K562 (cell line): Measurements from ENCODE around the gene APOC1.

ENCODE experiments used
- CBX2 ChIP-seq: fragments of 200-600 bp; sonication (generic); IDR thresholded peaks from one replicate; pipeline ENCODE4 v1.6.1; 2012; ENCODE audit warnings: mild to moderate bottlenecking, low read length, inconsistent platforms; ENCODE audit not compliant: insufficient read depth, poor library complexity, severe bottlenecking
- CHD1 ChIP-seq: fragments of 200-600 bp; sonication (generic); IDR thresholded peaks from one replicate; pipeline ENCODE4 v1.6.1; 2012; ENCODE audit warnings: mild to moderate bottlenecking, moderate library complexity, low read length, inconsistent platforms
- CTCF ChIP-seq, 3 experiments: IDR thresholded peaks in 2 of 3; conservative IDR thresholded peaks in 1 of 3; 2 replicates each; pipeline ENCODE4 v1.5.1; 2011 to 2012; ENCODE audit warnings: low read length in 3 of 3, mild to moderate bottlenecking in 3 of 3, control low read depth in 2 of 3, improper control_type of control experiment in 1 of 3, inconsistent platforms in 1 of 3, low read depth in 1 of 3, mixed read lengths in 1 of 3, moderate library complexity in 1 of 3; ENCODE audit not compliant: insufficient read depth in 2 of 3
- E2F5 ChIP-seq: sonication (generic); formaldehyde crosslinking; IDR thresholded peaks from 2 replicates; pipeline ENCODE4 v1.8.0; 2022; ENCODE audit warnings: mild to moderate bottlenecking, missing genetic modification reagents
- GABPA ChIP-seq: fragments of 200-800 bp; sonication (Bioruptor generic); conservative IDR thresholded peaks from 2 replicates; pipeline ENCODE4 v1.6.1; 2016; ENCODE audit warnings: low read depth, missing genetic modification characterization, missing compliant biosample characterization
- MAX ChIP-seq: sonication (generic); formaldehyde crosslinking; IDR thresholded peaks from 2 replicates; pipeline ENCODE4 v1.9.0; 2022; ENCODE audit warnings: mild to moderate bottlenecking, missing genetic modification reagents
- MLX ChIP-seq, 2 experiments: fragments of 450-650 bp in 1 of 2; sonication (generic) in 1 of 2; formaldehyde crosslinking; conservative IDR thresholded peaks; 2 replicates each; pipeline versions ENCODE4 v1.4.0 to v1.8.1; 2020 to 2022; ENCODE audit warnings: mild to moderate bottlenecking in 1 of 2, missing genetic modification reagents in 1 of 2
- MNT ChIP-seq, 2 experiments: fragments of 450-650 bp; conservative IDR thresholded peaks; 2 replicates each; pipeline ENCODE4 v1.6.1; 2017; ENCODE audit warnings: mild to moderate bottlenecking in 2 of 2, moderate library complexity in 2 of 2
- NFIC ChIP-seq: fragments of 450-650 bp; IDR thresholded peaks from 2 replicates; pipeline ENCODE4 v1.6.1; 2017; ENCODE audit warnings: mild to moderate bottlenecking, inconsistent platforms
- RAD51 ChIP-seq: fragments of 450-650 bp; IDR thresholded peaks from 2 replicates; pipeline ENCODE4 v1.7.1; 2016; ENCODE audit warnings: low read depth, mild to moderate bottlenecking, borderline replicate concordance
- REST ChIP-seq, 2 experiments: fragments of 450-650 bp; formaldehyde crosslinking in 1 of 2; IDR thresholded peaks; 2 replicates each; pipeline versions ENCODE4 v1.4.0 to v1.6.1; 2014 to 2020; ENCODE audit warnings: mild to moderate bottlenecking in 2 of 2, borderline replicate concordance in 1 of 2, low read depth in 1 of 2
- RNF2 ChIP-seq: sonication (generic); IDR thresholded peaks from 2 replicates; pipeline ENCODE4 v1.6.1; 2016
- UBTF ChIP-seq, 2 experiments: IDR thresholded peaks; 2 replicates each; pipeline ENCODE4 v1.6.1; 2012; ENCODE audit warnings: improper control_type of control experiment in 2 of 2, low read depth in 2 of 2, low read length in 2 of 2, borderline replicate concordance in 1 of 2
- YBX1 ChIP-seq: fragments of 450-650 bp; IDR thresholded peaks from 2 replicates; pipeline ENCODE4 v1.7.1; 2016; ENCODE audit warnings: mild to moderate bottlenecking

GRCh38 chr19:44943801-44944249 is 29.4 kb downstream of the APOC1 start:
- no peak for TF ChIP-seq CHD1
- TF ChIP-seq CTCF (IDR thresholded peaks at IDR 0.05 in 2 of 3, conservative IDR thresholded peaks at IDR 0.05 in 1 of 3; ENCODE audit: insufficient read depth in 2 of 3, low read depth in 1 of 3, low read length in 3 of 3) = peak; percentile 27 to 43 (median 35); a peak in 3 of 6 replicates
- peak; percentile 97 for TF ChIP-seq MAX (CRISPR knock-in tag)
- TF ChIP-seq YBX1 = no peak
- peak; percentile 85 for TF ChIP-seq NFIC
- TF ChIP-seq RNF2 = peak; percentile 85
- 0 out of 4 replicates have a peak, but pooled peaks of 1 of the 2 experiments have one; percentile 61 for TF ChIP-seq MLX (CRISPR knock-in tag; conservative IDR thresholded peaks at IDR 0.05)
- TF ChIP-seq UBTF (IDR thresholded peaks at IDR 0.05; ENCODE audit: borderline replicate concordance in 1 of 2, low read depth in 2 of 2, low read length in 2 of 2) = peak; percentile 29 to 43; a peak in 1 of 4 replicates
- peak; percentile 81 to 86 for TF ChIP-seq MNT (conservative IDR thresholded peaks at IDR 0.05)
- no peak; the same call in 1 of the 2 replicates for TF ChIP-seq E2F5 (CRISPR knock-in tag)
- no peak for TF ChIP-seq CBX2
- TF ChIP-seq GABPA (tag) = peak; percentile 53
- TF ChIP-seq RAD51 = peak; percentile 39; the same call in 1 of the 2 replicates
- peak; percentile 26; the same call in 1 of the 2 replicates for TF ChIP-seq REST (IDR thresholded peaks at IDR 0.05; ENCODE audit: borderline replicate concordance)
- no peak for TF ChIP-seq REST (CRISPR knock-in tag; IDR thresholded peaks at IDR 0.05; ENCODE audit: low read depth)
